PC-9 (cell line): ENCODE data around the gene ASB15.

Experiments used
- CTCF ChIP-seq: fragments of 200-600 bp; sonication (generic); conservative IDR thresholded peaks from 2 replicates; pipeline ENCODE4 v1.6.1; 2017; ENCODE audit warnings: mixed run types, antibody characterized with exemption, mild to moderate bottlenecking, moderate library complexity
- EZH2 ChIP-seq: fragments of 200-600 bp; sonication (generic); IDR thresholded peaks from 2 replicates; pipeline ENCODE4 v1.8.0; 2017; ENCODE audit warnings: antibody characterized with exemption, low read depth

- TF ChIP-seq CTCF: no peak
- no peak for TF ChIP-seq EZH2
Observed at GRCh38 chr7:123663200-123663599, 61.6 kb downstream of the ASB15 start.
